HG03064 (cell line): Measurements from ENCODE around the gene ADGRF1.

ENCODE experiments used
- ATAC-seq: cut with Tn5 transposase; IDR thresholded peaks from one replicate; pipeline ENCODE4 v1.9.1; 2021; ENCODE audit warnings: low read depth; ENCODE audit not compliant: unreplicated experiment

Gene ADGRF1

DNA sequence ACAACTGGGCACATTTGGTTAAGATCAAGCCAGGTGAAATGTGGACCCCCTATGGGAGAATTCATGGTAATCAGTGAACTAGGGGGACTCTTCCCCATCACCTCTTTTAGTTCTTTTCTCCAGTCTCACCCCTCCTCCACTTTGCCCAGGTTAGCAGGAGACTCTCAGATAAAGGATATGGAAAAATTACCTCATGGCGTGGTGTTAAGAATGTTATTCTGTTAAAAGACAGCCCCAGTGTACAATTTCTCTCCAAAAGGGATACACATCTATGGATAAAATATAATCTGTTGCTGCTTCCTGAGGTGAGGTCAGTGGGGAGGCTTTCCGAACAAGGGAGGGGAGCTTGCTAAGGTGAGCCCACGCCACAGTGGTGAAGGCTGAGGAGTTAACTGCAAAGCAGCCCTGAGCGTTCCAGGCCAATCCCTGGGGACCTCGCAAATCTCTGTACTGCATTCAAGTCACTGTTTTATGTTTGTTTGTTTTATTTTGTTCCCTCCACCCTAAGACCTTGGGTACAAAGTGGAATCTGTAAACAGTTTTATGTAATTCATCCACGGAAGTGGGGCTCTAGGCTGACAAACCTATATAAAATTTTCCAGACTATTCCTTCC, 52.0 kb downstream of the ADGRF1 start:
- no peak for ATAC-seq

DNA sequence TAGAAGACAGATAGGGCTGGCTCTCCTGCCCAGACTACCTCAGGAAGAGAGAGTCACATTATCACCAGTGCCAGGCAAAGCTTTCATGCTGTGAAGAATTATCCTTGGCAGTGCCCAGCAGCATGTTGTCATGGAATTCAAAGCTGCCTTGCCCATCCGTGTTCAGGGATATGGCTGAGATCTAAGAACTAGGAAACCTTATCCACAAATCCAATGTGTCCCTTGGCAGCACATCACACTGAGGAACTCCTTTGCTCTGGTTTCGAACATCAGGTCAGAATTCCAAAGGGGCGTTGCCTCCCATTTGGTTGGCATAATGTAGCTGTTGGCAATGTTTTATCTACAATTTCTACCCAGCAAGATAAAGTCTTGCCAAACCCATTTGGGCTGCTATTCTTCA, 52.7 kb downstream of the ADGRF1 start:
- ATAC-seq: no peak

DNA sequence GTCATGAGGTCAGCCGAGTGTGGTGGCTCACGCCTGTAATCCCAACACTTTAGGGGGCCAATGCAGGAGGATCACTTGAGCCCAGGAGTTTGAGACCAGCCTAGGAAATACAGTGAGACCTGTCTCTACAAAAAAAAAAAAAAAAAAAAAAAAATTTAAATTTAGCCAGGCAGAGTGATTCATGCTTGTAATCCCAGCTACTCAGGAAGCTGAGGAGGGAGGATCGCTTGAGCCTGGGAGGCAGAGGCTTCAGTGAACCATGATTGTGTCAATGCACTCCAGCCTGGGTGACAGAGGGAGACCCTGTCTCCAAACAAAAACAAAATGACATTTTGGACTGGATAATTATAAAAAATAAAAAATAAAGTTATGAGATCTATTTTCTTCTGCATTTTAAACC, 56.2 kb downstream of the ADGRF1 start:
- no peak for ATAC-seq

DNA sequence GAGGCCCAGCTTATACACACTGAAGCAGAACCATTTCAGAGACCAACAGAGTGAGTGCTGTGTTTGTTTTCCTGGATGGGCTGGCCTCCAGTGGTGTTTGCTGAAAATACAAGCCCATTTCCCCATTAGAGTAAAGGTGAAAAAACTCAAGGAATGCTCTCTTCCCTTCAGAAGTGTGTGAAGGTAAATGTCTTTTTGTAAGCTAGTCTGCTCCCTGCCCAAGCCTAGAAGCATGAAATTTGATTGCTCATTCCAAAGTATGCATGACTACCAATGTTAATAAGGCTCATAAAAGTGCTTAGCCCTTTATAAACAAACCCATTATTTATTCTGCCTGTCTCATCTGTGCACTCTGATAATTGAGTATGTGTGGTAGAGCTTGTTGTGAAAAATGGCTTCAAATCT, 59.1 kb downstream of the ADGRF1 start:
- no peak for ATAC-seq

DNA sequence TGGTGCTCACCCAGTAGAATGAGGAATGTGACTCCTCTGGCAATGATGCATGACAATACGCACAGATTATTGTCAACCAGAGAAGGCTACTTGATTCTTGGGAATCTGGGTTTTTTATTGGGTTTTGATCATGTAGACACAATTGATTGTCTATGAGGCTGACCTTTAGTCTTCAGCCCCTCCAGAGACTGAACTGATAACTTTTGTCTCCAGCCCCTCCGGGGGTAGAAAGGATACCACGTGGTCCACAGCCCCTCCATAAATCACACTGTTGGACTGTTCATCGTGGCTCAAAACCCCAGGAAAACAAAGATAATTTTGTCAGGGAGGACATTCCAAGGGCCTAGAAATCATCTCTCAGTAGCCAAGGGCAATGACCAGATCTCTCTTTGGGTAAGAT, 62.9 kb downstream of the ADGRF1 start:
- no peak for ATAC-seq

DNA sequence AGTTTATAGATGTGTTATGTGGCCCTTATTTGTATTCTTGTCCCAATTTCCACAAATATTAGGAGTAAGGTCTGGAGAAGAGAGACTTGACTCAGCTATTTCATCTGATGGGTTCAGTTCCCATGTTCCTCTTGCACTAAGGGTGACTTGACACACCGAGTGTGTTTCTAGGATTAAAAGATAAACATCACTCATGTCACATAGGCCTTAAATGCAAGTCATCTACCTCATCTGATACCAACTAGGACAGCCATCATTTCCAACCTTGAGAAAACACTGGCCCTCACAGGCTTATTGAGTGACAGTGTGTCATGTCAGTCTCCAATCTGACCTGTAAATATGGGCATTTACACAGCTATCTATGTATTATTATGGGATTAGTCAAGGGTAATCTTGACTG, 67.3 kb downstream of the ADGRF1 start:
- no peak for ATAC-seq

DNA sequence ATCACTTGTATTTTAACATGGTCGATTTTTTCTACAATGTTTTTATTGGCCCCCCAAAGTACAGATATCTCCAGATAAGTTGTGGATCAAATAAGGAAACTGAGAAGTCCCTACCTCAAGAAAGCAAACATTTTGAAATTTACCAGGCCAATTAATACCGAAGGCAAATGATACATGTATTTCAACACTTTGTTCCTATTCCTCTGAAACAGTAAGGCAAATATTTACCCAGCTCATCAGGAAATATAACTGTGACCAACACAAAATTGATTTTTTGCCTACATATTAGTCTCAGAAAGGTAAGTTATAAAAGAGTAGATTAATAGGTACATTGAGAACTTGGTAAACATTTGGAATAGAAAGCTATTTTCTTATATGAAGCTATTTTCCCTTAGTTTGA, 69.1 kb downstream of the ADGRF1 start:
- no peak for ATAC-seq

DNA sequence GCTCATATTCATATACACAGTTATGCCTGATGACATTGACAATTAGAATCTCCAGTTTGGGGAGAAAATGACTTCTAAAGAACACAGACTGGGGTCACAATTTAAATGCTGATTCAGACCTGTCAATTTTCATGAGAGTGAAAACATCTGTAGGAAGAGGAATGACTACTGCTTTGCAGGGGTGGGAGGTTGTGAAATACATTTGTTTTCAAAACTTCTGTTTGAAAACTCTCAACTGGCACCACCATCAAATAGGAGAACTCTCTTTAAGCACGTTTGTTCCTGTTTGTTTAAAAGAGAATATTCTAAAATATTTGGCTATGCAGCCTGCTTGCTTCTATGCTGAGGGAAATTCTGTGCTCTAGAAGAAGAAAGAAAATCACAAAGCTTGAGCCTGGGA, 69.6 kb downstream of the ADGRF1 start:
- no peak for ATAC-seq

DNA sequence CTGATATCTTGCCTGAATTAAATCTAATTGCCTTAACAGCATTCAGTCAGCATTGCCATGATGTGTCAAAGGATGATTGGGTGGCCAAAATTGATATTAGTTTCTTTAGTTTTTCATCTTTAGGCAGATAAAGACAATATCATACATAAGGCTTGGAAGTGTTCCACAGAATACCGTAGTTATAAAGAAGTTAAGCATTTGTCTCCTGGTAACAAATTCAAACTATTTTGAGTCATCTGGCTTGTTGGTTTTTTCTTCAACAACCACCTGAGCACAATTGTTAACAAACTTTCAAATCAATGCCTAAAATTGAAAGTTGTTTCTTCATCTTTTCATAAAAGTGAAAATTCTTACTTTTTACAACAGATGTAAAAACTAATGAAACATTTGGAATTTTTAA, 72.9 kb downstream of the ADGRF1 start:
- no peak for ATAC-seq

DNA sequence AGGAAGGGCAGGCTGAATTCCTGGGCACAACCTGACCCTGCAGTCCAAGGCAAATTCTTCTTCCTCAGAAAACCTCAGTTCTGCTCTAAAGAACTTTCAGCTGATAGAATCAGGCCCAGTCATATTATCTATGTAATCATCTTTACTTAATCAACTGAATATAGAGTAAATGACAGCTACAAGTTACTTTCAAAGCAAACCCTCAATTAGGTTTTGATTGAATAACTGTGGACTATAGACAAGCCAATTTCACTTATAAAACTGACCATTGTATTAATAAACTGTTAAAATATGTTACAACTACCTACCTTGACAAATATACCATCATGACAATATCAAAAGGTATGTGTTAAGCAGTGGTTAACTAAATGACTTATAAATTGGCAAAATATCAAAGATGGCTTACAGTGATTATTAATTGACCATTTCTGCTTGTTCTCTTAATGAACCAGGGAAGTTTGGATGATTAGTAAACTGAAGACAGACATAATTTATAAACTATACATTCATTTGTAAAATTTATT, 74.2 kb downstream of the ADGRF1 start:
- ATAC-seq: no peak

DNA sequence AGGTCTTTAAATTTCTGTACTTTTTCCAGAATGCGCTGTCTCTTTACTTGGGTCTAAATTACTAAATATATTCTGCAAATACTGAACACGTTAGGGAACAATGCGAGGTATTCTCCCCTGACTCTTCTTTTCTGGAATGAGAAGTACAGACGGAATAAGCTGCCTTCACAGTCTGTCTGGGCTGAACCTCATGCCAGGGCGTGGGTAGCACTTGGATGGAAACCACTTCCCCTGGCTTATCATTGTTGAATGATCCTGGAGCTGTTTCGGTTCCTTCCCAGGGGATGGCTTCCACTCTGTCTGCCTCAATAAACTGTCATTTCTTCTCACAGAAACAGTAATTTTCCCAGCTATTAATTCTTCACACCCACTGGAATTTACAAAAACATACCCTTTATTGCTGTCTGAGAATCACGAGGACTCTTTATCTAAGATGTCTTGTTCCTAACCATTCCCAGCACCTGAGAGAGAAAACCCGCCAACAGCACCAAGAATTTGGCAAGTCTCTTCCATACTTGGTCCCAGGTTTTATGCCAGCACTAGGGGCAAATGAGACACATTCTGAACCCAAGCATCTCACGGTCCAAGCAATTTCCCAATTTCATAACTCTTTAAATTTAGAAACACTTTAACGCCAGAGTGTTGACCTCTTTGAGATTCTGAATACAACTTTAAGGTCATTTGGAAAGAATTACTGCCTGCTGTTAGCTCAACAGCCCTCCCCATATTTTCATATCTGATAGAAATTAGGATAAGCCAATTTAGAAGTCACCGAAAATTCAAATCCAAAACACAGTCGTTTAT, 77.2 kb downstream of the ADGRF1 start:
- no peak for ATAC-seq

DNA sequence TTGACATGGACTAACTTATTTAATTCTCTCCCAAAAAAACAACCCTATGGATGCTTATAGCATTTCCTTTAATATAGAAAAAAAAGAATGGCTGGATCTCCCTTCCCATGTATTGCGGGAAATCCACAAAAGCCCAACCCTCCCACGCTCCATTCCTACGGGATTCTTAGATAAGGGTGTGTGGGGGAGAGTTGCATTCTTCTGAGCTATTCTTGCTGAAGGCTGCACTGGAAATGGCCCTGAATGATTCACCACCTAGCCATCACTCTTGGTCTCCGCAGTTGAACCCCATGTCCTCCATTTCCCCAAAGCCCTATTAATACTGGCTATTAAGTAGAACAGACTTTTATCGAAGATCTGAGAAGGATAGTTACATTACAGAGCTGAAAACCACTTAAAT, 78.5 kb downstream of the ADGRF1 start:
- no peak for ATAC-seq

DNA sequence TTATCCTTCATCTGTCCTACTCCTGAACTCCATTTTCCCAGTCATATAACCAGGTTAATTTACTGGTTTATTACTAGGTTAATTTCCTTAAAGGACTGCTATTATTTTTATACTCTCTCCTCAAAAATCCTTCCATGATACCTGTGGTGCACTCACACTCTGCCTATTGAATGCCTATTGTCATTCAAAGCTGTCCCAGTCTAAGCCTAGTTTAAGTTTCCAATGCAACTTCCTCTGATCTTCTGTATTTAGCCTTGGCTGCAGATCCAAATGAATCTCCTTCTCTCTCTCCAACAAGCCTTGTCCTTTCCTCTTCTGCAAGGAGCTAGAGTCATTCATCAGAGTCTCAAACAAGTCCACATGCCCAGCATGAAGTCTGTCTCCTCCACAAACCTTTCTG, 79.1 kb downstream of the ADGRF1 start:
- no peak for ATAC-seq

DNA sequence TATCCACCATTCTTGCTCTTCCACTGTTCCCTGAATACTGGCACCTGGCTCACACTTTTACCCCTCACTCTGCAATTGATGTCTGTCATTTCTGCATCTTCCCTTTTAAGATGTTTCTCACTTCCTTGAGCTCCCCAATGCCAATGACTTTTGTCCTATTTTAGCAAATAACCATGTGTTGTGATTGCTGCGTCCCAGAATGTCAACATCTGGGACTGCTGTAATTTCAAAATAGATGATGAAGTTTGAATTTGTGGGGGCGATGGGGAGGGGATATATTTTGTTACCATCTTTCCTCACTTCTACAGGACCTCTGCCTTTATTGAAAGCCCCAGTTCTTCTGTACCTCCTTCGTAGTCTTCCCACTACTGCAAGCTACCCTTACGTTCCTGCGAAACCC, 80.4 kb downstream of the ADGRF1 start:
- ATAC-seq: no peak

DNA sequence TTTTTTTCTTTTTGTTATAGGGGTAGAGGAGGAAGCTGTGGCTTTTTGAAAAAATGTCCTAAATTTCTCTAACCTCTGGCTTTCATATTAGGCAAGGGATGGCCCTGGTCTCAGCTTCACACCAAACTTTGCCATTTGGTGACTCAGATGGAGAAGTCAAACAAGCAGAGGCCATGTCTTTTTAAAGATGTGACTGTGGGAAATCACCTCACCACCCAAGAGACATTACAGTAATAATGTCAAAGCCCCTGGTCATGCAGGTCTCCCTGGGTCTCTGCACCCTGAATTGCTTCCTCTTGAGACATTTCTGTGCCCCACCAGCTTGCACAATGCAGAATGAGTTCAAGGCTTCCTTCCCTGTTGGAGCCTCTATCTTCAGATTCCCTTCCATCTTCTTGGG, 80.9 kb downstream of the ADGRF1 start:
- ATAC-seq: no peak

DNA sequence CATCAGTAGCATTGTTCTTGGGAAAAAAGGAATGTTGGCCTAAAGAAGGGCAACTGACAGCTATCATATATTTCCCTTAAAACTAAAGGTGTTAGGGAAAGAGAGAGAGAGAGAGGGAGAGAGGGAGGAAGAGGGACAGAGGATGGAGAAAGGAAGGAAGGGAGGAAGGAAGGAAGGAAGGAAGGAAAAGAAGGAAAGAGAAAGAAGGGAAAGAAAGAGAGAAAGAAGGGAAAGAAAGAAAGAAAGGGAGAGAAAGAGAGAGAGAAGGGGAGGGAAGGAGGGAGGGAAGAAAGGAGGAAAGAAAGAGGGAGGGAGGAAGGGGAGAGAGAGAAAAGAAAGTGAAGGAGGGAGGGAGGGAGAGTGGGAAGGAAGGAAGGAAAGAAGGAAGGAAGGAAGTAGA, 82.7 kb downstream of the ADGRF1 start:
- ATAC-seq: no peak

DNA sequence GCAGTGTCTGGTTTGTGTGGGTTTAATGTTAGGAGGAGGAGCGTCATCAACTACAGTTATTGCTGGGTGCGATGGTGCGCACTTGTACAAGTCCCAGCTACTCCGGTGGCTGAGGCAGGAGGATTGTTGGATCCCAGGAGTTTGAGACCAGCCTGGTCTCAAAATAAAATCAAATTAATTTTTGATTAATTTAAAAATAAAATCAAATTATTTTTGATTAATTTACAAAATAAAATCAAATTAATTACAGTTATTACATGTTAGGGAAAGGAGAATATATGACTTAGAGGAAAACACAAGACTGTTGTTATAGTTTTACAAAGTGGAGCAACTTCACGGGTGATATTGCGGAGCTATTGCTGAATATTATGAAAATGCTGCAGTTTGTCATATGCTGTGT, 85.7 kb downstream of the ADGRF1 start:
- ATAC-seq: no peak

DNA sequence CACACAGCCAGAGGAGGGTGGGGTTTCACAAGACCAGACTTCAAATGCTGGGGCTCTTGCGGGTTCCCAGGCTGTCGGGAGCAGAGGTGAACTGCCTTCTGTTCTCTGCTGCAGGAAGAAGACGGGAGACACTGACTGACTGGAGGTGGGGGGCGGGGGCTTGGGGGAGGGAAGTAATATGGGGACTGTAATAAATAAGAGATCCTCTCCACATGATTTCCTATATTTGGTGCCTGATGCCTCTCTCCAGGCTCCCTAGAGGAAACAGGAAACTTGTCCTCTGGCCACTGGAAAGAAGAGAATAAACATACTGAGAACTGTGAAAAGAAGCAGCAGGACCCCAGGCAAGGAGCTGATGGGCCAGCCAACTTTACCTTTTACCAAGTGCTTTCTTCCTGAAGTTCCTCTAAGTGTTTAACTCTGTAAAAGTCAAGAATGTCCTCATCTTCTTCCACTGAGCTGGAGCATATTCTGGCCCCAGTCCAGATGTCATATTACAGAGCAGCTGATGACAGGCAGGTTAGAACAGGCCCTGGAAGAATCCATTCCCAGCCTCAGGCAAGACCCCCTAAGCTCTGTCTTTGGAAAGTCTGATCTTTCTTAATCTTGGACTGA, 87.2 kb downstream of the ADGRF1 start:
- no peak for ATAC-seq

DNA sequence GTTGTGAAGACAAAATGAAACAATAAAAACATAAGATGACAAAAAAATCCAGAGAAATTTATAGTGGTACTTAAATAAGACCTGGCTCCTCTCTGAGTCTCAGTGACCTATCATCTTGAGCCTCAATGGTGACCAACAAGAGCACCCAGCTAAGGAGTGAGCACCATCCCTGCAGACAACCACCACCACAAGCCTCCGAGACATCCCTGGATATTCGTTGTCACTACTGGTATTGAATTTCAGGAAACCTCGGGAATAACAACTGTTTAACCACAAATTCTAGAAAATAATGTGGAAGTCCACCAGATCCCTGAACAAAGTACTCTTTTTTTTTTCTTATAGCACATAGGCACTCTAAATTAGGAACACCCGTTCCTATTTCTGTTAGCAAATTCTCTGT, 88.2 kb downstream of the ADGRF1 start:
- no peak for ATAC-seq

DNA sequence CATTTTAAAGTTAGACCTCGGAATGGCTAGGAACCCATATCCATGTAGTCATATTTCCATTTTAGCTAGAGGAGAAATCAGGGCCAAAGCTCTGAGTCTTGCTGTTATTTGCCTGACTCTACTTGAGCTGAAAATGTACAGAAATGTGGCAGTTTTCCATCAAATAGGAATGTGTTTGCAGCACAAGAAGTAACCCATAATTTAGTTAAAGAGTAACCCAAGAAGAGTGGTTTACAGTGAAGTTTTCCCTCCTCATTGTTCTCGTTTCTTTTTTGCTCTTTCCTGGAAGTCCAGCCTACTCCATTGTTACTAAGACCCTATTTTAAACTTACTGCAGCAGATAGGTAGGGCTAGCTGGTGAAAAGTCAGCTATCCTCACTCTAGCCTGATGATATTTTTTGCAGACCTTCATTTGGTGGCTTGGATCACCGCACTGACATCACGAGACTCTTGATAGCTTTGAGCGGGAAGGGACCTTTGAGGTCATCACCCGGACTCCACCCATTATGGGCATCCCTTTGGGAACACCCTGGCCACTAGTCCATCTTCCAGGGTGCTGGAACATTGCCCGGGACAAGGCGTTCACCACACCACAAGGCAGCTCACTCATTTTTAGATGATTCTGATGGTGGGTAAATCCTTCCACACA, 92.4 kb downstream of the ADGRF1 start:
- no peak for ATAC-seq

DNA sequence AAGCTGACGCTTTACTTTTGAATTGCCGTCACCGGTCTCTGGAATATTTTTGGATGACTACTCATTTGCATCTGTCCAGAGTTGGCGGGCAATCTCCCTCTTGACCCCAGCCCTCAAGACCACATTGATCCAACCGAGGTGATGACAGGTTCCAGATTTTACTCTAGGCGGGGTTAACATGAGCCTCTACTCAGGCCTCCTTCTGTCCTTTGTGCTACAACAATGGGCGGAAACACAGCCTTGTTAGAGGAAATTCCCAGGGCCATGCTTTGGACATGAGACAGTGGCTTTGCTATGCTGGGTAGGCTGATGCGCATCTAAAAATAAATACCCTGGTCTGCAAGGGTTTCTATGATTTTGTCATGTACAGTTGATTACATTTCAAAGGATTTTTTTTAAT, 93.4 kb downstream of the ADGRF1 start:
- no peak for ATAC-seq
